ENCODE measurements around the gene DGCR2.

The DGCR2 gene

DNA sequence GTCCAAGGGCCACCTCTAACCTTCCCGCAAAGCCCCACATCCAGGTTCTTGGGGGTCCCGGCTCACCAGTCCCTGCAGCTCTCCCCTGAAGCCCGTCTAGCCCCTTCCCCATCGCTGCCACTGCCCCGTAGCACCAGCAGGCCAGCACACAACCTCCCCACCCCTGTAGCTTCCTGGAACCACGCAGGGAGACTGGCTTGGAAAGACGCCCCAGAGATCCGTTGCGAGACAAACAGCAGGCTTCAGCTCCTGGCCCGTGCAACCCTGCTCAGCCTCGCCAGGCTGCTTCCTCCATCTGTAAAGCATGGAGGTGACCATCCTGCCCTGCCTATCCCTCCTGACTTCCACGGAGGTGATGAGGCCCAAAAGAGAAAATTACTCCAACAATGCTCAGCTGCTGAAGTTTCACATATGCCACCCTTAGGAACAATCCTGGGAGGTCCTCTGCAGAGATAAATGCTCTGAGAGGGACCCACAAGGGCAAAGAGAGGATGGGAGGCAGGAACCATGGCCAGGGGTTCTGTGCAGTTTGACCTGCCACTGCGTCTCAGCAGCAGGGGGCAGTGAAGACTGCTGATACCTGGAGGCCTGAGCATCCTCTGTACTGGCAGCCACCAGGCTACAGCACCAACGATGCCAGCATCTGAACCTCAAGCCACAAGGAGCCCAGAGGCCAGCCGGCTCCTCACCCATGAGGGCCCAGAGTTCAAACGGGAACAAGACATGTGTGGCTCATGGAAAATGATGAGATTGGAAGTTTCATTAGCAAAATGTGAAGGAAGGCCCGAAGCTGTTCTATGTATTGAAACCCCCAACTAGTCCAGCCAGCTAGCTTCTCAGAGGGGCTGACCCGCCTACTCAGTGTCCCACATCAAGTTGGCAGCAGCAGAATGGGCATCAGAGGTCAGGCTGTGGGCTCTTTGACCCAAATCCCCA lies 16.1 kb downstream of the DGCR2 start:
- Histone ChIP-seq H3K79me2 (ENCODE audit: low read length) (peaks cover 92% of the 10 kb centered on the region), H3K36me3 (replicated peaks; ENCODE audit: low read depth, low read length) (peaks cover 5% of the 10 kb centered on the region), H3K4me1 (ENCODE audit: low read length) (peaks cover 16% of the 10 kb centered on the region), H3K27me3 (ENCODE audit: low read depth, low read length) (no peaks in the 10 kb centered on the region), H3K9ac (ENCODE audit: low read length) (no peak overlapping the region), H3K9me3 (ENCODE audit: insufficient read depth, low read length) (no peaks in the 10 kb centered on the region), H4K20me1 (ENCODE audit: insufficient read depth, low read length) (peaks cover 75% of the 10 kb centered on the region), H3K4me3 (ENCODE audit: low read length) (no peak overlapping the region), H3K4me2 (ENCODE audit: low read length) (no peak overlapping the region), H3K27ac (ENCODE audit: low read length) (no peak overlapping the region), H2AFZ (ENCODE audit: low read depth, low read length) (no peak overlapping the region)
- TF ChIP-seq, protein P1, sequence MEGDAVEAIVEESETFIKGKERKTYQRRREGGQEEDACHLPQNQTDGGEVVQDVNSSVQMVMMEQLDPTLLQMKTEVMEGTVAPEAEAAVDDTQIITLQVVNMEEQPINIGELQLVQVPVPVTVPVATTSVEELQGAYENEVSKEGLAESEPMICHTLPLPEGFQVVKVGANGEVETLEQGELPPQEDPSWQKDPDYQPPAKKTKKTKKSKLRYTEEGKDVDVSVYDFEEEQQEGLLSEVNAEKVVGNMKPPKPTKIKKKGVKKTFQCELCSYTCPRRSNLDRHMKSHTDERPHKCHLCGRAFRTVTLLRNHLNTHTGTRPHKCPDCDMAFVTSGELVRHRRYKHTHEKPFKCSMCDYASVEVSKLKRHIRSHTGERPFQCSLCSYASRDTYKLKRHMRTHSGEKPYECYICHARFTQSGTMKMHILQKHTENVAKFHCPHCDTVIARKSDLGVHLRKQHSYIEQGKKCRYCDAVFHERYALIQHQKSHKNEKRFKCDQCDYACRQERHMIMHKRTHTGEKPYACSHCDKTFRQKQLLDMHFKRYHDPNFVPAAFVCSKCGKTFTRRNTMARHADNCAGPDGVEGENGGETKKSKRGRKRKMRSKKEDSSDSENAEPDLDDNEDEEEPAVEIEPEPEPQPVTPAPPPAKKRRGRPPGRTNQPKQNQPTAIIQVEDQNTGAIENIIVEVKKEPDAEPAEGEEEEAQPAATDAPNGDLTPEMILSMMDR (IDR thresholded peaks at IDR 0.05; ENCODE audit: low read depth, low read length), result peak; percentile 49
- TF ChIP-seq EZH2phosphoT487 (IDR thresholded peaks at IDR 0.05; ENCODE audit: low read depth), result no peak

DNA sequence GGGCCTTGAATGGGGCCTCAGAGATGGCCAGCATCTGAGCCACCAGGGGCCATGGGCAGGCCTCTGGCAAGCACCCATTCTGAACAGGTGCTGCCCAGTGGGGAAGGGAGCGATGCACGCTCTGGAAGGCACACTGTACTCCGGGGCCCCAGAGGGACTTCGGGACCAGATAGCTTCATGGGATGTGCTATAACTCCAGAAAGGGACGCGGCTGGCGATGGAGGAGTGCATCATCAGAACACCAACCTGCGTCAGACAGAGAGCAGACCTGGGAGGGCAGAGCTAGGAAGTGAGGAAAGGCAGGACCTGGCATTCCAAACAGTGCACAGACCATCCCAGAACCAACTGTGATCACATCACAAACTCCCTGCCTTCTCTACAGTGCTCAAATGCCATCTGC lies 16.8 kb downstream of the DGCR2 start:
- Histone ChIP-seq H3K9me3 (ENCODE audit: insufficient read depth, low read length) (no peaks in the 10 kb centered on the region), H2AFZ (ENCODE audit: low read depth, low read length) (no peak overlapping the region), H3K4me2 (ENCODE audit: low read length) (no peak overlapping the region), H3K9ac (ENCODE audit: low read length) (no peak overlapping the region), H3K27ac (ENCODE audit: low read length) (no peak overlapping the region), H4K20me1 (ENCODE audit: insufficient read depth, low read length) (peaks cover 75% of the 10 kb centered on the region), H3K27me3 (ENCODE audit: low read depth, low read length) (no peaks in the 10 kb centered on the region), H3K79me2 (ENCODE audit: low read length) (peaks cover 92% of the 10 kb centered on the region), H3K4me3 (ENCODE audit: low read length) (no peak overlapping the region), H3K36me3 (replicated peaks; ENCODE audit: low read depth, low read length) (peaks cover 5% of the 10 kb centered on the region), H3K4me1 (ENCODE audit: low read length) (peaks cover 16% of the 10 kb centered on the region)
- TF ChIP-seq EZH2phosphoT487 (IDR thresholded peaks at IDR 0.05; ENCODE audit: low read depth), result no peak
- TF ChIP-seq, protein P1 (IDR thresholded peaks at IDR 0.05; ENCODE audit: low read depth, low read length), result no peak

DNA sequence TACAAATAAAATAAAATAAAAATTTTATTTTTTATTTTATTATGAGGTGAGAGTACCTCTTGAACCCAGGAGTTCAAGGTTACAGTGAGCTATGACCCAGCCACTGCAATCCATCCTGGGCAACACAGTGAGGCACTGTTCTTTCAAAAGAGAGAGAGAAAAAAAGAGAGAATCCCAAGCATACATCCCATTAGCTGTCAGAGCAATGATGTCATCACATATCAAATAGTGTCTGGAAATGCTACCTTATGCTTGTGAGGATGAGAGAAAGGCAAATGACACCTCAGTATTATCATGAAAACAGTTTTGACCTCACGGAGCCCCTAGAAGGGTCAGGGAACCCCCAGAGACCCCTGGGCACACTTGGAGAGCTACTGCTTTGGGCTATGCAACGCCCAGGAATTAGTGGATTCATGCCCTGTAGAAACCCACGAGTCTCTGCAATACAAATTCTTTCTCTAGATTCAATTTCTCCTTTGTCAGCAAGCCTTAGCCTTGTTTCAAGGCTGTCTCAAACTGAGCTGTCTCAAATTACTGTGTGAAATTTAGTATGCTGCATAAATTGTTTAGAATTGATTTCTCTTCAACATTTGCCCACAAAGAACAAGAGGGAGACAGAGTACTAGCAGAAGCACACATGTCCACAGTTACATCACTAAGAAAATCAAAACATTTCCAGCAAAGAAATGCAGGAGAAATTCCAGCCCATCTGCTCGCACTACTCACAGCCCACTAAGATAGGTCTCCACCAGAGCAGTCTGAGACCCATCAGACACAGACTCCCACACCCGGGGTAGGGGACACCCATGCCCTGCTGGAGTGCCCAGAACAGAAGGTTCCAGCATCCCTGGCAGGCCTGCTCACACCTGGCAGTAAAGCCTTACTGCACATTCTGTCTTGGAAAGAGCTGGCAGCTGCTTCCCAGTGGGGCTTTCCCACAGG lies 18.1 kb downstream of the DGCR2 start:
- no peak overlapping the region for H3K4me2 ChIP-seq (ENCODE audit: low read length)
- H3K79me2 ChIP-seq (ENCODE audit: low read length), result peaks cover 89% of the 10 kb centered on the region
- TF ChIP-seq, protein P1 (IDR thresholded peaks at IDR 0.05; ENCODE audit: low read depth, low read length), result no peak
- no peak for TF ChIP-seq EZH2phosphoT487 (IDR thresholded peaks at IDR 0.05; ENCODE audit: low read depth)

DNA sequence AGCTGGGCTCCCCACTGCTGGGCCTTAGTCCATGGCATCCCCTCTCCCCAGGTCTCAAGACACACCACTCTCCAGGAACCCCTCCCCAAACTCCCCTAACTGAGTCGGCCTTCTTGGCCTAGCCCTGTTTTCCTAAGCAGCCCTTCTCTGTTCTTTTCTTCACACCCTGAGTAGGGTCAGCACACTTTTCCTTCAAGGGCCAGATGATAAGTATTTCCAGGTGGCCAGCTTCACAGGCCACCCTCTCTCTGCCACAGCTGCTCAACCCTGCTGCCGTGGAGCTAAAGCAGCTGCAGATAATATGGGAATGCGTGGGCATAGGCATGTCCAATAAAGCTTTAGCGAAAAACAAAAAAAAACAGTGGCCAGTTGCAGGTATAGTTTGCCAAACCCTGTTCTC lies 24.1 kb downstream of the DGCR2 start:
- no peaks in the 10 kb centered on the region for H3K27me3 ChIP-seq (ENCODE audit: low read depth, low read length)
- no peak overlapping the region for H3K9ac ChIP-seq (ENCODE audit: low read length)
- H3K4me1 ChIP-seq (ENCODE audit: low read length), result no peaks in the 10 kb centered on the region
- TF ChIP-seq, protein P1 (IDR thresholded peaks at IDR 0.05; ENCODE audit: low read depth, low read length), result no peak
- H4K20me1 ChIP-seq (ENCODE audit: insufficient read depth, low read length), result peaks cover 38% of the 10 kb centered on the region
- peaks cover 7% of the 10 kb centered on the region for H3K36me3 ChIP-seq (replicated peaks; ENCODE audit: low read depth, low read length)
- no peak overlapping the region for H2AFZ ChIP-seq (ENCODE audit: low read depth, low read length)
- no peak overlapping the region for H3K4me3 ChIP-seq (ENCODE audit: low read length)
- H3K27ac ChIP-seq (ENCODE audit: low read length), result no peak overlapping the region
- H3K4me2 ChIP-seq (ENCODE audit: low read length), result no peak overlapping the region
- H3K9me3 ChIP-seq (ENCODE audit: insufficient read depth, low read length), result no peaks in the 10 kb centered on the region
- peaks cover 61% of the 10 kb centered on the region for H3K79me2 ChIP-seq (ENCODE audit: low read length)

More for the DNA sequence above, 18.1 kb downstream of the DGCR2 start:
- H3K4me1 ChIP-seq (ENCODE audit: low read length), result peaks cover 5% of the 10 kb centered on the region
- no peaks in the 10 kb centered on the region for H3K9me3 ChIP-seq (ENCODE audit: insufficient read depth, low read length)
- peaks cover 5% of the 10 kb centered on the region for H3K36me3 ChIP-seq (replicated peaks; ENCODE audit: low read depth, low read length)
- no peaks in the 10 kb centered on the region for H3K27me3 ChIP-seq (ENCODE audit: low read depth, low read length)
- no peak overlapping the region for H2AFZ ChIP-seq (ENCODE audit: low read depth, low read length)
- peaks cover 67% of the 10 kb centered on the region for H4K20me1 ChIP-seq (ENCODE audit: insufficient read depth, low read length)
- no peak overlapping the region for H3K9ac ChIP-seq (ENCODE audit: low read length)
- H3K27ac ChIP-seq (ENCODE audit: low read length), result no peak overlapping the region
- H3K4me3 ChIP-seq (ENCODE audit: low read length), result no peak overlapping the region

Data from OCI-LY3 (cell line).